HepG2 (cell line): Measurements from ENCODE around the gene ANKRD10. TPM values are rescaled to one million over a fixed set of nuclear protein-coding genes. Genes with fewer than 3 reads are reported as not detected.

Experiments used
- ATAC-seq: fragments of 200-7000 bp; cut with Tn5 transposase; 3 replicates; pipeline ENCODE4 v1.9.1; 2020; ENCODE audit warnings: mild to moderate bottlenecking, moderate library complexity
- BruUV-seq: library from RNA; stranded (reverse); fragments of 400-500 nt; replicated peaks from 2 replicates; lab custom pipeline; 2021; lab: Mats Ljungman, UMichigan
- CTCF ChIA-PET: fragments of 300-600 bp; formaldehyde crosslinking; extraction: SDS; loops from one replicate; lab custom pipeline; 2021; ENCODE audit warnings: low total read pairs, inconsistent platforms, low intra/inter-chr PET ratio; lab: Yijun Ruan, JAX
- POLR2A ChIA-PET: fragments of 350-600 bp; sonication (Branson Sonifier 250); formaldehyde crosslinking; loops from one replicate; lab custom pipeline; 2020; ENCODE audit warnings: antibody characterized with exemption, inconsistent platforms; lab: Yijun Ruan, JAX
- DNase-seq: peaks from one replicate; pipeline ENCODE4 v3.0.0-alpha.2; 2015; ENCODE audit warnings: low spot score
- FAIRE-seq: peaks from 3 replicates; lab custom pipeline; 2011; peaks lifted over from hg19 to GRCh38; lab: Jason Lieb, UNC
- H2AFZ ChIP-seq: one replicate; pipeline ENCODE4 v1.6.1; 2011; ENCODE audit warnings: low read length, inconsistent platforms
- H3K27ac ChIP-seq: fragments of 300-600 bp; 3 replicates; pipeline ENCODE4 v1.8.0; 2011; ENCODE audit warnings: mixed run types, mild to moderate bottlenecking, mixed read lengths, low read length, inconsistent platforms; ENCODE audit not compliant: insufficient read depth; ENCODE audit errors: extremely low read length
- H3K27me3 ChIP-seq, 2 experiments: fragments of 200-600 bp in 1 of 2; 2 replicates in 1 of 2; 3 replicates in 1 of 2; pipeline versions ENCODE4 v1.6.0 to v1.8.0; 2011; ENCODE audit warnings: low read length in 2 of 2, mild to moderate bottlenecking in 2 of 2, moderate library complexity in 2 of 2, inconsistent platforms in 1 of 2; ENCODE audit not compliant: insufficient read depth in 2 of 2, control insufficient read depth in 1 of 2
- H3K36me3 ChIP-seq, 2 experiments: fragments of 200-600 bp in 1 of 2; replicated peaks in 1 of 2; 2 replicates in 1 of 2; 3 replicates in 1 of 2; pipeline versions ENCODE4 v1.5.1 to v1.8.0; 2011; ENCODE audit warnings: low read length in 2 of 2, inconsistent platforms in 1 of 2; ENCODE audit not compliant: insufficient read depth in 2 of 2, control insufficient read depth in 1 of 2
- H3K4me1 ChIP-seq: 2 replicates; pipeline ENCODE4 v1.5.1; 2012; ENCODE audit warnings: low read length, inconsistent platforms; ENCODE audit not compliant: insufficient read depth
- H3K4me2 ChIP-seq: 2 replicates; pipeline ENCODE4 v1.6.0; 2011; ENCODE audit warnings: low read depth, low read length, inconsistent platforms
- H3K4me3 ChIP-seq, 3 experiments: fragments of 200-600 bp in 1 of 3; sonication (generic), shearing (Covaris generic) in 1 of 3; replicated peaks in 1 of 3; 2 replicates each; pipeline ENCODE4 v1.5.1; 2011 to 2016; ENCODE audit warnings: low read length in 3 of 3, inconsistent platforms in 2 of 3, low read depth in 2 of 3, mild to moderate bottlenecking in 2 of 3, control low read depth in 1 of 3, mixed read lengths in 1 of 3; ENCODE audit not compliant: insufficient read depth in 1 of 3
- H3K79me2 ChIP-seq: one replicate; pipeline ENCODE4 v1.6.1; 2011; ENCODE audit warnings: low read length, inconsistent platforms; ENCODE audit not compliant: insufficient read depth
- H3K9ac ChIP-seq: 2 replicates; pipeline ENCODE4 v1.6.0; 2011; ENCODE audit warnings: mild to moderate bottlenecking, low read depth, low read length, inconsistent platforms; ENCODE audit not compliant: insufficient read depth
- H3K9me3 ChIP-seq: 2 replicates; pipeline ENCODE4 v1.5.1; 2012; ENCODE audit warnings: mild to moderate bottlenecking, low read length
- H4K20me1 ChIP-seq: 2 replicates; pipeline ENCODE4 v1.6.0; 2011; ENCODE audit warnings: inconsistent platforms, mild to moderate bottlenecking, low read length, moderate library complexity; ENCODE audit not compliant: insufficient read depth
- CAMTA2 ChIP-seq: sonication (generic); formaldehyde crosslinking; IDR thresholded peaks from 2 replicates; pipeline ENCODE4 v1.4.0; 2020; ENCODE audit warnings: mild to moderate bottlenecking, missing genetic modification reagents, borderline replicate concordance
- CCDC6 ChIP-seq: sonication (generic); formaldehyde crosslinking; IDR thresholded peaks from 2 replicates; pipeline ENCODE4 v1.8.1; 2022; ENCODE audit warnings: mild to moderate bottlenecking, missing genetic modification reagents, moderate library complexity
- ESRRA ChIP-seq: sonication (generic); formaldehyde crosslinking; IDR thresholded peaks from 2 replicates; pipeline ENCODE4 v1.5.1; 2020; ENCODE audit warnings: mild to moderate bottlenecking, low read depth, missing genetic modification reagents
- FOXJ3 ChIP-seq: sonication (generic); formaldehyde crosslinking; IDR thresholded peaks from 2 replicates; pipeline ENCODE4 v1.4.0; 2020; ENCODE audit warnings: missing genetic modification reagents, mild to moderate bottlenecking, borderline replicate concordance
- KMT2A ChIP-seq: sonication (generic); formaldehyde crosslinking; IDR thresholded peaks from 2 replicates; pipeline ENCODE4 v1.4.0; 2020; ENCODE audit warnings: missing genetic modification reagents
- MLX ChIP-seq: IDR thresholded peaks from 2 replicates; pipeline ENCODE4 v1.6.1; 2016
- POLR2AphosphoS5 ChIP-seq: IDR thresholded peaks from 2 replicates; pipeline ENCODE4 v1.6.1; 2012; ENCODE audit warnings: low read depth, low read length
- PRMT3 ChIP-seq: sonication (generic); formaldehyde crosslinking; IDR thresholded peaks from 2 replicates; pipeline ENCODE4 v1.8.1; 2022; ENCODE audit warnings: low read depth, mild to moderate bottlenecking, moderate library complexity, missing genetic modification reagents, borderline replicate concordance
- TARDBP ChIP-seq: sonication (generic); formaldehyde crosslinking; IDR thresholded peaks from 2 replicates; pipeline ENCODE4 v1.8.0; 2022; ENCODE audit warnings: mild to moderate bottlenecking, missing genetic modification reagents
- WIZ ChIP-seq: sonication (generic); formaldehyde crosslinking; IDR thresholded peaks from 2 replicates; pipeline ENCODE4 v1.5.1; 2020; ENCODE audit warnings: mild to moderate bottlenecking, missing genetic modification reagents
- ZNF484 ChIP-seq: sonication (generic); formaldehyde crosslinking; IDR thresholded peaks from 2 replicates; pipeline ENCODE4 v1.5.1; 2020; ENCODE audit warnings: mild to moderate bottlenecking, low read depth, missing genetic modification reagents, borderline replicate concordance
- ZNF513 ChIP-seq: sonication (generic); formaldehyde crosslinking; conservative IDR thresholded peaks from 2 replicates; pipeline ENCODE4 v1.5.0; 2020; ENCODE audit warnings: missing genetic modification reagents
- ZNF776 ChIP-seq: sonication (generic); formaldehyde crosslinking; IDR thresholded peaks from 2 replicates; pipeline ENCODE4 v1.4.0; 2020; ENCODE audit warnings: mild to moderate bottlenecking, missing genetic modification reagents
- ZNF788 ChIP-seq: sonication (generic); formaldehyde crosslinking; IDR thresholded peaks from 2 replicates; pipeline ENCODE4 v1.5.0; 2020; ENCODE audit warnings: mild to moderate bottlenecking, missing genetic modification reagents, borderline replicate concordance
- WGBS: methylation state at CpG from one replicate; pipeline ENCODE4 v1.1.6; 2017; ENCODE audit warnings: low lambda C conversion rate; 5-methylcytosine and 5-hydroxymethylcytosine counted together
- in situ Hi-C: cut with HindIII; loops from 2 replicates; pipeline ENCODE4 v1.10.0; 2017; ENCODE audit warnings: low pct_unique_long_range_greater_than_20kb; ENCODE audit not compliant: extremely low pct_ligation_motif_present
- intact Hi-C: fragments of 100-400 bp; cut with micrococcal nuclease; formaldehyde crosslinking; loops from one replicate; pipeline ENCODE4 v1.10.0; 2022; ENCODE audit not compliant: unreplicated experiment
- polyA plus RNA-seq, 8 experiments: library from polyadenylated mRNA; depleted of rRNA in 3 of 8; stranded (reverse) in 7 of 8; unstranded in 1 of 8; fragments of >200 nt; fragmentation: Illumina TruSeq in 4 of 8; extraction: Trizol in 4 of 8; gene quantifications; 2 replicates each; pipeline versions ENCODE4 v1.2.1 to v1.2.3, GENCODE V29; 2011 to 2016; ENCODE audit warnings: low read depth in 4 of 8, missing spikeins in 1 of 8, mixed read lengths in 1 of 8; ENCODE audit not compliant: insufficient read depth in 1 of 8
- total RNA-seq, 5 experiments: library from RNA; depleted of rRNA; stranded (reverse); fragments of >200 nt; fragmentation: Illumina TruSeq; extraction: Trizol; gene quantifications; 2 replicates each; pipeline ENCODE4 v1.2.3, GENCODE V29; 2016; ENCODE audit warnings: low read depth in 1 of 5
- TF ChIP-seq, protein P1 (sequence below): sonication (generic); formaldehyde crosslinking; IDR thresholded peaks from 2 replicates; pipeline ENCODE4 v1.8.1; 2022; ENCODE audit warnings: low read depth, mild to moderate bottlenecking, missing genetic modification reagents

The ANKRD10 gene
- total and polyA plus RNA-seq, 2 of the 13 experiments (the other 11 are each of a cell fraction or from before 2014, with no cell fraction given): 108 to 115 TPM

GRCh38 chr13:110921209-110921608 lies 6.3 kb upstream of the ANKRD10 start:
- H2AFZ ChIP-seq: no peak overlapping the region
- H3K27me3 ChIP-seq: peaks cover 0 to 26% of the 10 kb centered on the region in 2 experiments; a peak in 3 of 5 replicates
- H4K20me1 ChIP-seq: no peaks in the 10 kb centered on the region
- ChIA-PET CTCF (no interaction called here), POLR2A (no interaction called here)
- WGBS: 54% methylated on average over 13 of the region's 13 CpGs
- no peaks in the 10 kb centered on the region for H3K79me2 ChIP-seq
- in situ Hi-C loops (loop anchor here (10.0 kb wide), 1 partner anchor 326 kb away; no protein-coding TSS in a partner anchor), intact Hi-C loops (loop anchor here (10.0 kb wide), 2 partner anchors 96 to 326 kb away; no protein-coding TSS in a partner anchor)
- DNase-seq: no peak
- no TSS peak for BruUV-seq
- peaks cover 22% of the 10 kb centered on the region for H3K4me1 ChIP-seq
- H3K9ac ChIP-seq: no peak overlapping the region
- no peak for FAIRE-seq
- TF ChIP-seq ESRRA (CRISPR knock-in tag) (no peak), FOXJ3 (CRISPR knock-in tag) (no peak), CAMTA2 (no peak), ZNF484 (CRISPR knock-in tag) (no peak), POLR2AphosphoS5 (no peak), WIZ (no peak), KMT2A (no peak), ZNF788 (CRISPR knock-in tag) (no peak), PRMT3 (CRISPR knock-in tag) (no peak), CCDC6 (CRISPR knock-in tag) (no peak), MLX (no peak), ZNF513 (CRISPR knock-in tag) (no peak), ZNF776 (CRISPR knock-in tag) (no peak), TARDBP (CRISPR knock-in tag) (no peak)
- TF ChIP-seq, protein P1, sequence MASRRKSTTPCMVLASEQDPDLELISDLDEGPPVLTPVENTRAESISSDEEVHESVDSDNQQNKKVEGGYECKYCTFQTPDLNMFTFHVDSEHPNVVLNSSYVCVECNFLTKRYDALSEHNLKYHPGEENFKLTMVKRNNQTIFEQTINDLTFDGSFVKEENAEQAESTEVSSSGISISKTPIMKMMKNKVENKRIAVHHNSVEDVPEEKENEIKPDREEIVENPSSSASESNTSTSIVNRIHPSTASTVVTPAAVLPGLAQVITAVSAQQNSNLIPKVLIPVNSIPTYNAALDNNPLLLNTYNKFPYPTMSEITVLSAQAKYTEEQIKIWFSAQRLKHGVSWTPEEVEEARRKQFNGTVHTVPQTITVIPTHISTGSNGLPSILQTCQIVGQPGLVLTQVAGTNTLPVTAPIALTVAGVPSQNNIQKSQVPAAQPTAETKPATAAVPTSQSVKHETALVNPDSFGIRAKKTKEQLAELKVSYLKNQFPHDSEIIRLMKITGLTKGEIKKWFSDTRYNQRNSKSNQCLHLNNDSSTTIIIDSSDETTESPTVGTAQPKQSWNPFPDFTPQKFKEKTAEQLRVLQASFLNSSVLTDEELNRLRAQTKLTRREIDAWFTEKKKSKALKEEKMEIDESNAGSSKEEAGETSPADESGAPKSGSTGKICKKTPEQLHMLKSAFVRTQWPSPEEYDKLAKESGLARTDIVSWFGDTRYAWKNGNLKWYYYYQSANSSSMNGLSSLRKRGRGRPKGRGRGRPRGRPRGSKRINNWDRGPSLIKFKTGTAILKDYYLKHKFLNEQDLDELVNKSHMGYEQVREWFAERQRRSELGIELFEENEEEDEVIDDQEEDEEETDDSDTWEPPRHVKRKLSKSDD: no peak
- no peaks in the 10 kb centered on the region for H3K36me3 ChIP-seq
- no peak for ATAC-seq
- H3K27ac ChIP-seq: no peak overlapping the region
- no peak overlapping the region for H3K4me3 ChIP-seq
- no peak overlapping the region for H3K4me2 ChIP-seq
- H3K9me3 ChIP-seq: no peaks in the 10 kb centered on the region
